Activated gamma-delta T cell treated with Interleukin-2 at 50 U/mL for 16 hours (primary cell): ENCODE results near the gene FXYD3.

Source experiments
- DNase-seq: peaks from one replicate; pipeline ENCODE4 v3.0.0-alpha.2; 2020

Gene FXYD3

GRCh38 chr19:35107545-35107944, 8.1 kb upstream of the FXYD3 start:
- DNase-seq, result no peak

GRCh38 chr19:35108730-35109129, 6.9 kb upstream of the FXYD3 start:
- no peak for DNase-seq

GRCh38 chr19:35109395-35110112, 6.1 kb upstream of the FXYD3 start:
- DNase-seq, result no peak

GRCh38 chr19:35110974-35111373, 4.6 kb upstream of the FXYD3 start:
- DNase-seq, result no peak

GRCh38 chr19:35112995-35113688, 2.5 kb upstream of the FXYD3 start:
- no peak for DNase-seq

- DNase-seq, result peak; percentile 69
Measured at GRCh38 chr19:35114353-35115176, 1.1 kb upstream of the FXYD3 start.

- DNase-seq, result no peak
Measured at GRCh38 chr19:35116072-35116801, 614 bp downstream of the FXYD3 start.

- no peak for DNase-seq
Measured at GRCh38 chr19:35117116-35117515, 1.5 kb downstream of the FXYD3 start.

GRCh38 chr19:35117799-35118198, 2.2 kb downstream of the FXYD3 start:
- no peak for DNase-seq

- DNase-seq, result no peak
Measured at GRCh38 chr19:35118268-35119020, 2.8 kb downstream of the FXYD3 start.

- DNase-seq, result no peak
Measured at GRCh38 chr19:35119091-35119490, 3.5 kb downstream of the FXYD3 start.

GRCh38 chr19:35119578-35120155, 4.0 kb downstream of the FXYD3 start:
- no peak for DNase-seq

GRCh38 chr19:35120492-35120891, 4.9 kb downstream of the FXYD3 start:
- DNase-seq, result no peak

GRCh38 chr19:35120898-35121297, 5.3 kb downstream of the FXYD3 start:
- DNase-seq, result no peak

- DNase-seq, result no peak
Measured at GRCh38 chr19:35122687-35123551, 7.3 kb downstream of the FXYD3 start.

GRCh38 chr19:35123573-35123972, 8.0 kb downstream of the FXYD3 start:
- no peak for DNase-seq

GRCh38 chr19:35124098-35125060, 8.8 kb downstream of the FXYD3 start:
- peak; percentile 81 for DNase-seq

- DNase-seq, result no peak
Measured at GRCh38 chr19:35125270-35125717, 9.7 kb downstream of the FXYD3 start.
